MM.1S (cell line): ENCODE results near the gene ZNF79.

Experiments used
- DNase-seq: peaks from one replicate; pipeline ENCODE4 v3.0.0-alpha.2; 2015
- H2AFZ ChIP-seq: fragments of 300-600 bp; sonication (generic); 2 replicates; pipeline ENCODE4 v1.6.0; 2016; ENCODE audit warnings: antibody characterized with exemption, low read length
- H3F3A ChIP-seq: fragments of 300-600 bp; sonication (generic); 2 replicates; pipeline ENCODE4 v1.6.1; 2016; ENCODE audit warnings: mild to moderate bottlenecking, antibody characterized with exemption, low read length, moderate library complexity, mixed read lengths; ENCODE audit not compliant: insufficient read depth
- H3K27ac ChIP-seq: fragments of 300-600 bp; sonication (generic); 2 replicates; pipeline ENCODE4 v1.5.1; 2016; ENCODE audit warnings: mild to moderate bottlenecking, low read length
- H3K27me3 ChIP-seq: fragments of 300-600 bp; sonication (generic); replicated peaks from 2 replicates; pipeline ENCODE4 v1.6.0; 2016; ENCODE audit warnings: low read length; ENCODE audit not compliant: insufficient read depth
- H3K36me3 ChIP-seq: fragments of 300-600 bp; sonication (generic); replicated peaks from 2 replicates; pipeline ENCODE4 v1.6.1; 2016; ENCODE audit warnings: mild to moderate bottlenecking, low read length, mixed read lengths; ENCODE audit not compliant: insufficient read depth
- H3K4me1 ChIP-seq: fragments of 300-600 bp; sonication (generic); 2 replicates; pipeline ENCODE4 v1.6.1; 2016; ENCODE audit warnings: low read length, mixed read lengths
- H3K4me2 ChIP-seq: fragments of 300-600 bp; sonication (generic); 2 replicates; pipeline ENCODE4 v1.6.0; 2016; ENCODE audit warnings: low read depth, low read length
- H3K4me3 ChIP-seq: fragments of 300-600 bp; sonication (generic); 2 replicates; pipeline ENCODE4 v1.5.1; 2016; ENCODE audit warnings: low read length, mixed read lengths
- H3K79me2 ChIP-seq: fragments of 300-600 bp; sonication (generic); 2 replicates; pipeline ENCODE4 v1.6.1; 2016; ENCODE audit warnings: mixed run types, low read length, mixed read lengths
- H3K9ac ChIP-seq: fragments of 300-600 bp; sonication (generic); 2 replicates; pipeline ENCODE4 v1.6.1; 2016; ENCODE audit warnings: low read length, mixed read lengths
- H3K9me2 ChIP-seq: fragments of 300-600 bp; sonication (generic); replicated peaks from 2 replicates; pipeline ENCODE4 v1.6.1; 2016; ENCODE audit warnings: mild to moderate bottlenecking, low read length, mixed read lengths; ENCODE audit not compliant: insufficient read depth
- H3K9me3 ChIP-seq: fragments of 300-600 bp; sonication (generic); replicated peaks from 2 replicates; pipeline ENCODE4 v1.6.1; 2016; ENCODE audit warnings: mild to moderate bottlenecking, low read length, mixed read lengths; ENCODE audit not compliant: insufficient read depth
- H4K20me1 ChIP-seq: fragments of 300-600 bp; sonication (generic); 2 replicates; pipeline ENCODE4 v1.6.1; 2016; ENCODE audit warnings: mild to moderate bottlenecking, low read length, moderate library complexity, mixed read lengths; ENCODE audit not compliant: insufficient read depth
- EZH2 ChIP-seq: fragments of 300-600 bp; sonication (generic); optimal IDR thresholded peaks from 2 replicates; pipeline ENCODE3; 2017; ENCODE audit warnings: low read depth, mild to moderate bottlenecking, antibody characterized with exemption, low read length, mixed read lengths
- EZH2phosphoT487 ChIP-seq: fragments of 300-600 bp; sonication (generic); IDR thresholded peaks from 2 replicates; pipeline ENCODE4 v1.6.1; 2018; ENCODE audit warnings: antibody characterized with exemption, low read length
- TF ChIP-seq, protein P1 (sequence below): fragments of 300-600 bp; sonication (generic); IDR thresholded peaks from 2 replicates; pipeline ENCODE4 v1.5.1; 2016; ENCODE audit warnings: antibody characterized with exemption, low read length, mixed read lengths

Gene ZNF79

DNA sequence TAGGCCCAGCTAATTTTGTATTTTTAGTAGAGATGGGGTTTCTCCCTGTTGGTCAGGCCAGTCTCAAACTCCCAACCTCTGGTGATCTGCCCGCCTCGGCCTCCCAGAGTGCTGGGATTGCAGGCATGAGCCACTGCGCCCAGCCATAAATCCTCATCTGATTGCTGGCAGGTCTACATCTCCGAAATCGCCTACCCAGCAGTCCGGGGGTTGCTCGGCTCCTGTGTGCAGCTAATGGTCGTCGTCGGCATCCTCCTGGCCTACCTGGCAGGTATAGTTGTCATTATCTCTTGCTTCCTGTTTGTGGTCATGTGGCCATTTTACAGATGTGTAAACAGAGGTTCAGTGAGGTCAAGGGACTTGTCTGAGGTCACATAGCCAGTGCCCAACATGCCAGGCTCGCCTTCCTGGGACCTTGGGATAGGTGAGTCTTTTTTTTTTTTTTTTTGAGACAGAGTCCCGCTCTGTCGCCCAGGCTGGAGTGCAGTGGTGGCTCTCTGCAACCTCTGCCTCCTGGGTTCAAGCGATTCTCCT is 24.4 kb upstream of the ZNF79 start:
- Histone ChIP-seq H2AFZ (no peak overlapping the region), H3K27me3 (no peaks in the 10 kb centered on the region), H3K9me2 (no peaks in the 10 kb centered on the region), H3F3A (no peaks in the 10 kb centered on the region), H3K36me3 (no peaks in the 10 kb centered on the region), H3K27ac (no peak overlapping the region), H3K4me1 (peaks cover 14% of the 10 kb centered on the region), H3K9me3 (no peaks in the 10 kb centered on the region), H3K4me3 (no peak overlapping the region), H3K79me2 (peaks cover 12% of the 10 kb centered on the region), H3K4me2 (no peak overlapping the region), H3K9ac (no peak overlapping the region), H4K20me1 (no peaks in the 10 kb centered on the region)
- TF ChIP-seq EZH2 (no peak), EZH2phosphoT487 (no peak)
- TF ChIP-seq, protein P1, sequence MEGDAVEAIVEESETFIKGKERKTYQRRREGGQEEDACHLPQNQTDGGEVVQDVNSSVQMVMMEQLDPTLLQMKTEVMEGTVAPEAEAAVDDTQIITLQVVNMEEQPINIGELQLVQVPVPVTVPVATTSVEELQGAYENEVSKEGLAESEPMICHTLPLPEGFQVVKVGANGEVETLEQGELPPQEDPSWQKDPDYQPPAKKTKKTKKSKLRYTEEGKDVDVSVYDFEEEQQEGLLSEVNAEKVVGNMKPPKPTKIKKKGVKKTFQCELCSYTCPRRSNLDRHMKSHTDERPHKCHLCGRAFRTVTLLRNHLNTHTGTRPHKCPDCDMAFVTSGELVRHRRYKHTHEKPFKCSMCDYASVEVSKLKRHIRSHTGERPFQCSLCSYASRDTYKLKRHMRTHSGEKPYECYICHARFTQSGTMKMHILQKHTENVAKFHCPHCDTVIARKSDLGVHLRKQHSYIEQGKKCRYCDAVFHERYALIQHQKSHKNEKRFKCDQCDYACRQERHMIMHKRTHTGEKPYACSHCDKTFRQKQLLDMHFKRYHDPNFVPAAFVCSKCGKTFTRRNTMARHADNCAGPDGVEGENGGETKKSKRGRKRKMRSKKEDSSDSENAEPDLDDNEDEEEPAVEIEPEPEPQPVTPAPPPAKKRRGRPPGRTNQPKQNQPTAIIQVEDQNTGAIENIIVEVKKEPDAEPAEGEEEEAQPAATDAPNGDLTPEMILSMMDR, result no peak
- DNase-seq, result no peak

- Histone ChIP-seq H3K27ac (no peak overlapping the region), H2AFZ (no peak overlapping the region), H3K9me2 (no peaks in the 10 kb centered on the region), H4K20me1 (no peaks in the 10 kb centered on the region), H3K9ac (no peak overlapping the region), H3K4me3 (no peak overlapping the region), H3K4me2 (no peak overlapping the region), H3K36me3 (no peaks in the 10 kb centered on the region), H3F3A (no peaks in the 10 kb centered on the region), H3K79me2 (peaks cover 12% of the 10 kb centered on the region), H3K4me1 (peaks cover 5% of the 10 kb centered on the region; the same call in 1 of the 2 replicates), H3K27me3 (no peaks in the 10 kb centered on the region), H3K9me3 (no peaks in the 10 kb centered on the region)
- TF ChIP-seq, protein P1, result no peak
- no peak for TF ChIP-seq EZH2phosphoT487
- TF ChIP-seq EZH2, result no peak
- DNase-seq, result no peak
Measured at GRCh38 chr9:127402401-127403090, 21.6 kb upstream of the ZNF79 start.

GRCh38 chr9:127403507-127404192 is 20.5 kb upstream of the ZNF79 start:
- Histone ChIP-seq H3K9ac (no peak overlapping the region), H3K27ac (no peak overlapping the region), H3K4me2 (no peak overlapping the region), H3K9me3 (no peaks in the 10 kb centered on the region), H3K79me2 (peaks cover 2% of the 10 kb centered on the region), H3K4me1 (no peaks in the 10 kb centered on the region), H3K36me3 (no peaks in the 10 kb centered on the region), H2AFZ (no peak overlapping the region), H3K4me3 (no peak overlapping the region), H4K20me1 (no peaks in the 10 kb centered on the region), H3K27me3 (no peaks in the 10 kb centered on the region), H3K9me2 (no peaks in the 10 kb centered on the region), H3F3A (no peaks in the 10 kb centered on the region)
- DNase-seq, result no peak
- TF ChIP-seq EZH2phosphoT487 (no peak), EZH2 (no peak)
- TF ChIP-seq, protein P1, result no peak
